Liver (tissue), 9 donors: ENCODE measurements around the gene PIK3R5. TPM values are rescaled to one million over a fixed set of nuclear protein-coding genes. Genes with fewer than 3 reads are reported as not detected.

Source experiments
- DNase-seq: peaks from one replicate; pipeline ENCODE4 v3.0.0-alpha.2; 2017; ENCODE audit warnings: low spot score
- H3K27ac ChIP-seq, 2 donors: one replicate each; pipeline ENCODE4 v1.7.0; 2013; ENCODE audit warnings: inconsistent platforms in 2 of 2, low read length in 2 of 2, control low read depth in 1 of 2, low read depth in 1 of 2, mild to moderate bottlenecking in 1 of 2
- H3K27me3 ChIP-seq, 4 donors: one replicate each; pipeline versions ENCODE4 v1.6.1 to v1.7.0; 2013; ENCODE audit warnings: low read length in 3 of 4, inconsistent platforms in 1 of 4, mild to moderate bottlenecking in 1 of 4, moderate library complexity in 1 of 4; ENCODE audit not compliant: control insufficient read depth in 4 of 4, insufficient read depth in 4 of 4
- H3K36me3 ChIP-seq, 4 donors: one replicate each; pipeline versions ENCODE4 v1.6.1 to v1.7.0; 2013; ENCODE audit warnings: low read length in 3 of 4, mild to moderate bottlenecking in 3 of 4, low read depth in 1 of 4, moderate library complexity in 1 of 4; ENCODE audit not compliant: control insufficient read depth in 4 of 4, insufficient read depth in 3 of 4
- H3K4me1 ChIP-seq, 4 donors: one replicate each; pipeline versions ENCODE4 v1.6.1 to v1.7.0; 2013; ENCODE audit warnings: low read length in 3 of 4, mild to moderate bottlenecking in 3 of 4, moderate library complexity in 1 of 4; ENCODE audit not compliant: control insufficient read depth in 4 of 4, insufficient read depth in 4 of 4
- H3K4me3 ChIP-seq, 3 donors: one replicate each; pipeline versions ENCODE4 v1.6.1 to v1.7.0; 2013; ENCODE audit warnings: low read length in 3 of 3, control low read depth in 1 of 3, low read depth in 1 of 3, mild to moderate bottlenecking in 1 of 3
- H3K9ac ChIP-seq, 2 donors: one replicate each; pipeline ENCODE4 v1.7.0; 2013; ENCODE audit warnings: low read length in 2 of 2, mild to moderate bottlenecking in 2 of 2, moderate library complexity in 2 of 2, control low read depth in 1 of 2, low read depth in 1 of 2
- H3K9me3 ChIP-seq, 4 donors: one replicate each; pipeline versions ENCODE4 v1.6.1 to v1.7.0; 2013; ENCODE audit warnings: low read length in 3 of 4; ENCODE audit not compliant: control insufficient read depth in 4 of 4
- EGR1 ChIP-seq, 2 donors: IDR thresholded peaks; 2 replicates each; pipeline ENCODE4 v1.6.1; 2016 to 2018; ENCODE audit warnings: antibody characterized with exemption in 2 of 2, low read depth in 2 of 2
- FOXA2 ChIP-seq: IDR thresholded peaks from 2 replicates; pipeline ENCODE4 v1.6.1; 2016; ENCODE audit warnings: antibody characterized with exemption
- GABPA ChIP-seq, 2 donors: IDR thresholded peaks in 1 of 2; conservative IDR thresholded peaks in 1 of 2; 2 replicates each; pipeline ENCODE4 v1.6.1; 2016; ENCODE audit warnings: antibody characterized with exemption in 2 of 2, mild to moderate bottlenecking in 1 of 2, moderate library complexity in 1 of 2
- HNF4A ChIP-seq, 2 donors: conservative IDR thresholded peaks; 2 replicates each; pipeline ENCODE4 v1.6.1; 2016; ENCODE audit warnings: antibody characterized with exemption in 2 of 2, mild to moderate bottlenecking in 2 of 2
- HNF4G ChIP-seq: IDR thresholded peaks from 2 replicates; pipeline ENCODE4 v1.6.1; 2016; ENCODE audit warnings: antibody characterized with exemption
- JUND ChIP-seq, 2 donors: IDR thresholded peaks; 2 replicates each; pipeline ENCODE4 v1.6.1; 2016; ENCODE audit warnings: antibody characterized with exemption in 2 of 2
- NR2F2 ChIP-seq: IDR thresholded peaks from 2 replicates; pipeline ENCODE4 v1.6.1; 2016; ENCODE audit warnings: antibody characterized with exemption
- RAD21 ChIP-seq, 2 donors: IDR thresholded peaks; 2 replicates each; pipeline ENCODE4 v1.6.1; 2016; ENCODE audit warnings: antibody characterized with exemption in 2 of 2, mild to moderate bottlenecking in 2 of 2
- SP1 ChIP-seq: IDR thresholded peaks from 2 replicates; pipeline ENCODE4 v1.6.1; 2018; ENCODE audit warnings: antibody characterized with exemption, mild to moderate bottlenecking
- TAF1 ChIP-seq: conservative IDR thresholded peaks from 2 replicates; pipeline ENCODE4 v1.6.1; 2016; ENCODE audit warnings: antibody characterized with exemption, mild to moderate bottlenecking
- YY1 ChIP-seq: IDR thresholded peaks from 2 replicates; pipeline ENCODE4 v1.6.1; 2016; ENCODE audit warnings: antibody characterized with exemption, mild to moderate bottlenecking
- WGBS: extraction: QIAGEN DNeasy Blood & Tissue Kit; methylation state at CpG from one replicate; pipeline ENCODE4 v1.1.7; 2013; 5-methylcytosine and 5-hydroxymethylcytosine counted together
- polyA plus RNA-seq, 2 donors: library from polyadenylated mRNA; stranded (reverse) in 1 of 2; unstranded in 1 of 2; fragments of 200-250 nt in 1 of 2; fragments of >200 nt in 1 of 2; fragmentation: Nextera tagmentation in 1 of 2; extraction: Ambion mirVana in 1 of 2; gene quantifications; one replicate each; pipeline versions ENCODE4 v1.2.1 to v1.2.3, GENCODE V29; 2013 to 2015
- total RNA-seq, 2 donors: library from RNA; depleted of rRNA; stranded (reverse); fragments of >200 nt; gene quantifications; one replicate each; pipeline ENCODE4 v1.2.3, GENCODE V29; 2014
- TF ChIP-seq, protein P1 (sequence below): IDR thresholded peaks from 2 replicates; pipeline ENCODE4 v1.6.1; 2016; ENCODE audit warnings: antibody characterized with exemption
- TF ChIP-seq, protein P2 (sequence below): IDR thresholded peaks from 2 replicates; pipeline ENCODE4 v1.6.1; 2016; ENCODE audit warnings: antibody characterized with exemption, mild to moderate bottlenecking
- TF ChIP-seq, protein P3 (sequence below): IDR thresholded peaks from 2 replicates; pipeline ENCODE4 v1.6.1; 2016; ENCODE audit warnings: antibody characterized with exemption
- TF ChIP-seq, protein P4 (sequence below): IDR thresholded peaks from 2 replicates; pipeline ENCODE4 v1.6.1; 2016; ENCODE audit warnings: antibody characterized with exemption
- TF ChIP-seq, protein P5 (sequence below): fragments of 150-350 bp; IDR thresholded peaks from 2 replicates; pipeline ENCODE4 v1.5.1; 2017; ENCODE audit warnings: improper control_type of control experiment, low read depth, low read length; ENCODE audit not compliant: missing input control
- donor health status: healthy.
- donor health status: healthy.
- donor health status: healthy.
- donor health status: healthy.
- donor health status: healthy.

PIK3R5 gene
- total and polyA plus RNA-seq, 4 donors: 0.93 to 7.8 (median 2.6) TPM

DNA sequence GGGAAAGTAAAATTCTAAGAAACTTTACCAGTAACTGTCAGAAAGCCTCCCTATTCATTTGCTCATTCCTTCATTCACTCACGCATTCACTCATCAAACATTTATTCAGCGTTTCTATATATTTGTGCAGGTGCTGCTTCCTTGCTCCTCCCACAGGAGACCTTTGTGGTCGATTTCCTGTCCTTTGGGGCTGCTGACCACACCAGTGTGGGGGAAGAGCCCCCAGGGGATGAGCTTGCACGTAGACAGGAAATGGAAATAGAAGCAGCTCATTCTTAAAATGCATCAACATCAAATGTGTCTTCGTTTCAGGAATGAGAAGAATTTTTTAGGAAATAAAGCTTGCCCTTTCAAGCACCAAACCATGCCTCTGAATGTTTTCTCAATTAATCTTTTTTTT is 107.6 kb downstream of the PIK3R5 start:
- Histone ChIP-seq H3K4me1 (no peaks in the 10 kb centered on the region), H3K36me3 (no peaks in the 10 kb centered on the region), H3K27ac (no peak overlapping the region), H3K4me3 (no peak overlapping the region), H3K9me3 (no peaks in the 10 kb centered on the region), H3K9ac (no peak overlapping the region), H3K27me3 (peaks cover 0 to 3% (median 0%) of the 10 kb centered on the region in 4 donors)
- no peak for TF ChIP-seq SP1
- TF ChIP-seq, protein P1, sequence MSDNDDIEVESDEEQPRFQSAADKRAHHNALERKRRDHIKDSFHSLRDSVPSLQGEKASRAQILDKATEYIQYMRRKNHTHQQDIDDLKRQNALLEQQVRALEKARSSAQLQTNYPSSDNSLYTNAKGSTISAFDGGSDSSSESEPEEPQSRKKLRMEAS: no peak
- TF ChIP-seq RAD21 (IDR thresholded peaks at IDR 0.05): no peak
- TF ChIP-seq TAF1: no peak
- no peak for TF ChIP-seq FOXA2
- no peak for TF ChIP-seq YY1
- TF ChIP-seq HNF4G: no peak
- TF ChIP-seq GABPA (IDR thresholded peaks at IDR 0.05 in 1 of 2, conservative IDR thresholded peaks at IDR 0.05 in 1 of 2): no peak
- TF ChIP-seq NR2F2: no peak
- TF ChIP-seq, protein P2, sequence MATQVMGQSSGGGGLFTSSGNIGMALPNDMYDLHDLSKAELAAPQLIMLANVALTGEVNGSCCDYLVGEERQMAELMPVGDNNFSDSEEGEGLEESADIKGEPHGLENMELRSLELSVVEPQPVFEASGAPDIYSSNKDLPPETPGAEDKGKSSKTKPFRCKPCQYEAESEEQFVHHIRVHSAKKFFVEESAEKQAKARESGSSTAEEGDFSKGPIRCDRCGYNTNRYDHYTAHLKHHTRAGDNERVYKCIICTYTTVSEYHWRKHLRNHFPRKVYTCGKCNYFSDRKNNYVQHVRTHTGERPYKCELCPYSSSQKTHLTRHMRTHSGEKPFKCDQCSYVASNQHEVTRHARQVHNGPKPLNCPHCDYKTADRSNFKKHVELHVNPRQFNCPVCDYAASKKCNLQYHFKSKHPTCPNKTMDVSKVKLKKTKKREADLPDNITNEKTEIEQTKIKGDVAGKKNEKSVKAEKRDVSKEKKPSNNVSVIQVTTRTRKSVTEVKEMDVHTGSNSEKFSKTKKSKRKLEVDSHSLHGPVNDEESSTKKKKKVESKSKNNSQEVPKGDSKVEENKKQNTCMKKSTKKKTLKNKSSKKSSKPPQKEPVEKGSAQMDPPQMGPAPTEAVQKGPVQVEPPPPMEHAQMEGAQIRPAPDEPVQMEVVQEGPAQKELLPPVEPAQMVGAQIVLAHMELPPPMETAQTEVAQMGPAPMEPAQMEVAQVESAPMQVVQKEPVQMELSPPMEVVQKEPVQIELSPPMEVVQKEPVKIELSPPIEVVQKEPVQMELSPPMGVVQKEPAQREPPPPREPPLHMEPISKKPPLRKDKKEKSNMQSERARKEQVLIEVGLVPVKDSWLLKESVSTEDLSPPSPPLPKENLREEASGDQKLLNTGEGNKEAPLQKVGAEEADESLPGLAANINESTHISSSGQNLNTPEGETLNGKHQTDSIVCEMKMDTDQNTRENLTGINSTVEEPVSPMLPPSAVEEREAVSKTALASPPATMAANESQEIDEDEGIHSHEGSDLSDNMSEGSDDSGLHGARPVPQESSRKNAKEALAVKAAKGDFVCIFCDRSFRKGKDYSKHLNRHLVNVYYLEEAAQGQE: no peak
- no peak for TF ChIP-seq HNF4A (conservative IDR thresholded peaks at IDR 0.05)
- TF ChIP-seq, protein P3, sequence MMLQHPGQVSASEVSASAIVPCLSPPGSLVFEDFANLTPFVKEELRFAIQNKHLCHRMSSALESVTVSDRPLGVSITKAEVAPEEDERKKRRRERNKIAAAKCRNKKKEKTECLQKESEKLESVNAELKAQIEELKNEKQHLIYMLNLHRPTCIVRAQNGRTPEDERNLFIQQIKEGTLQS: no peak
- TF ChIP-seq, protein P4, sequence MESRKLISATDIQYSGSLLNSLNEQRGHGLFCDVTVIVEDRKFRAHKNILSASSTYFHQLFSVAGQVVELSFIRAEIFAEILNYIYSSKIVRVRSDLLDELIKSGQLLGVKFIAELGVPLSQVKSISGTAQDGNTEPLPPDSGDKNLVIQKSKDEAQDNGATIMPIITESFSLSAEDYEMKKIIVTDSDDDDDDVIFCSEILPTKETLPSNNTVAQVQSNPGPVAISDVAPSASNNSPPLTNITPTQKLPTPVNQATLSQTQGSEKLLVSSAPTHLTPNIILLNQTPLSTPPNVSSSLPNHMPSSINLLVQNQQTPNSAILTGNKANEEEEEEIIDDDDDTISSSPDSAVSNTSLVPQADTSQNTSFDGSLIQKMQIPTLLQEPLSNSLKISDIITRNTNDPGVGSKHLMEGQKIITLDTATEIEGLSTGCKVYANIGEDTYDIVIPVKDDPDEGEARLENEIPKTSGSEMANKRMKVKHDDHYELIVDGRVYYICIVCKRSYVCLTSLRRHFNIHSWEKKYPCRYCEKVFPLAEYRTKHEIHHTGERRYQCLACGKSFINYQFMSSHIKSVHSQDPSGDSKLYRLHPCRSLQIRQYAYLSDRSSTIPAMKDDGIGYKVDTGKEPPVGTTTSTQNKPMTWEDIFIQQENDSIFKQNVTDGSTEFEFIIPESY: no peak
- TF ChIP-seq EGR1 (IDR thresholded peaks at IDR 0.05; ENCODE audit: low read depth in 2 of 2): no peak
- no peak for TF ChIP-seq JUND (IDR thresholded peaks at IDR 0.05)
- TF ChIP-seq, protein P5, sequence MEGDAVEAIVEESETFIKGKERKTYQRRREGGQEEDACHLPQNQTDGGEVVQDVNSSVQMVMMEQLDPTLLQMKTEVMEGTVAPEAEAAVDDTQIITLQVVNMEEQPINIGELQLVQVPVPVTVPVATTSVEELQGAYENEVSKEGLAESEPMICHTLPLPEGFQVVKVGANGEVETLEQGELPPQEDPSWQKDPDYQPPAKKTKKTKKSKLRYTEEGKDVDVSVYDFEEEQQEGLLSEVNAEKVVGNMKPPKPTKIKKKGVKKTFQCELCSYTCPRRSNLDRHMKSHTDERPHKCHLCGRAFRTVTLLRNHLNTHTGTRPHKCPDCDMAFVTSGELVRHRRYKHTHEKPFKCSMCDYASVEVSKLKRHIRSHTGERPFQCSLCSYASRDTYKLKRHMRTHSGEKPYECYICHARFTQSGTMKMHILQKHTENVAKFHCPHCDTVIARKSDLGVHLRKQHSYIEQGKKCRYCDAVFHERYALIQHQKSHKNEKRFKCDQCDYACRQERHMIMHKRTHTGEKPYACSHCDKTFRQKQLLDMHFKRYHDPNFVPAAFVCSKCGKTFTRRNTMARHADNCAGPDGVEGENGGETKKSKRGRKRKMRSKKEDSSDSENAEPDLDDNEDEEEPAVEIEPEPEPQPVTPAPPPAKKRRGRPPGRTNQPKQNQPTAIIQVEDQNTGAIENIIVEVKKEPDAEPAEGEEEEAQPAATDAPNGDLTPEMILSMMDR: no peak
- no peak for DNase-seq
- 32% methylated on average over 5 of the region's 5 CpGs for WGBS
